Caco-2 (cell line): ENCODE measurements around the gene BABAM2. TPM values are rescaled to one million over a fixed set of nuclear protein-coding genes. Genes with fewer than 3 reads are reported as not detected.

Source experiments
- BruUV-seq: library from RNA; stranded (reverse); fragments of 400-500 nt; replicated peaks from 2 replicates; lab custom pipeline; 2021; lab: Mats Ljungman, UMichigan
- CTCF ChIA-PET: fragments of 300-600 bp; sonication (Branson Sonifier 250); formaldehyde crosslinking; loops from one replicate; lab custom pipeline; 2022; ENCODE audit warnings: antibody characterized with exemption; lab: Charles Lee
- POLR2A ChIA-PET: fragments of 300-600 bp; sonication (Branson Sonifier 250); formaldehyde crosslinking; loops from one replicate; lab custom pipeline; 2022; ENCODE audit warnings: antibody characterized with exemption; lab: Charles Lee
- DNase-seq, 2 experiments: peaks; one replicate each; pipeline versions ENCODE4 v3.0.0 to v3.0.0-alpha.2; 2020 to 2022
- H3K27me3 ChIP-seq: replicated peaks from 2 replicates; pipeline ENCODE4 v1.6.0; 2011; ENCODE audit warnings: low read length; ENCODE audit not compliant: control insufficient read depth, insufficient read depth
- H3K36me3 ChIP-seq: 2 replicates; pipeline ENCODE4 v1.5.1; 2011; ENCODE audit warnings: low read length; ENCODE audit not compliant: control insufficient read depth, insufficient read depth
- H3K4me1 ChIP-seq: fragments of 250-450 bp; sonication (Bioruptor Pico); 2 replicates; pipeline ENCODE4 v1.5.1; 2020; ENCODE audit warnings: mild to moderate bottlenecking
- H3K4me3 ChIP-seq: 2 replicates; pipeline ENCODE4 v1.5.1; 2011; ENCODE audit warnings: low read depth, mild to moderate bottlenecking, control low read depth, low read length
- H3K9me3 ChIP-seq: fragments of 250-450 bp; sonication (Bioruptor Pico); 2 replicates; pipeline ENCODE4 v1.5.1; 2020; ENCODE audit warnings: mild to moderate bottlenecking, moderate library complexity
- H3K27ac Mint-ChIP-seq: one replicate; pipeline ENCODE4 v1.8.0; 2022; ENCODE audit warnings: mixed read lengths; ENCODE audit not compliant: unreplicated experiment
- H3K27me3 Mint-ChIP-seq: one replicate; pipeline ENCODE4 v1.8.0; 2022; ENCODE audit warnings: mixed read lengths; ENCODE audit not compliant: insufficient read depth, unreplicated experiment
- H3K36me3 Mint-ChIP-seq: one replicate; pipeline ENCODE4 v1.8.0; 2022; ENCODE audit warnings: mild to moderate bottlenecking, mixed read lengths; ENCODE audit not compliant: insufficient read depth, unreplicated experiment
- H3K4me1 Mint-ChIP-seq: one replicate; pipeline ENCODE4 v1.8.0; 2022; ENCODE audit warnings: low read depth, mixed read lengths; ENCODE audit not compliant: unreplicated experiment
- H3K4me3 Mint-ChIP-seq: one replicate; pipeline ENCODE4 v1.8.0; 2022; ENCODE audit warnings: mild to moderate bottlenecking, moderate library complexity, mixed read lengths; ENCODE audit not compliant: unreplicated experiment
- H3K9me3 Mint-ChIP-seq: one replicate; pipeline ENCODE4 v1.8.0; 2022; ENCODE audit warnings: mixed read lengths; ENCODE audit not compliant: unreplicated experiment
- intact Hi-C: fragments of 100-400 bp; cut with micrococcal nuclease; formaldehyde crosslinking; loops from one replicate; pipeline ENCODE4 v1.10.0; 2022; ENCODE audit not compliant: unreplicated experiment
- total RNA-seq: library from RNA; stranded (reverse); gene quantifications from 2 replicates; pipeline ENCODE4 v1.2.3, GENCODE V29; 2022
- TF ChIP-seq, protein P1 (sequence below), 2 experiments: fragments of 200-600 bp in 1 of 2; IDR thresholded peaks; 1 replicate in 1 of 2; 2 replicates in 1 of 2; pipeline versions ENCODE4 v1.5.1 to v1.8.0; 2011 to 2022; ENCODE audit warnings: antibody characterized with exemption in 1 of 2, control low read depth in 1 of 2, inconsistent platforms in 1 of 2, low read depth in 1 of 2, low read length in 1 of 2, mild to moderate bottlenecking in 1 of 2, moderate library complexity in 1 of 2; ENCODE audit not compliant: insufficient read depth in 1 of 2, severe bottlenecking in 1 of 2, unreplicated experiment in 1 of 2

BABAM2 gene
- total RNA-seq, 1 experiment from 2014 or later: 57.3 TPM

- Histone ChIP-seq H3K27me3 (no peaks in the 10 kb centered on the region), H3K4me1 (no peaks in the 10 kb centered on the region), H3K36me3 (no peaks in the 10 kb centered on the region), H3K4me3 (no peak overlapping the region), H3K9me3 (no peaks in the 10 kb centered on the region)
- H3K27me3 Mint-ChIP-seq: no peaks in the 10 kb centered on the region
- no peak for DNase-seq
- no peaks in the 10 kb centered on the region for H3K4me1 Mint-ChIP-seq
- TF ChIP-seq, protein P1, sequence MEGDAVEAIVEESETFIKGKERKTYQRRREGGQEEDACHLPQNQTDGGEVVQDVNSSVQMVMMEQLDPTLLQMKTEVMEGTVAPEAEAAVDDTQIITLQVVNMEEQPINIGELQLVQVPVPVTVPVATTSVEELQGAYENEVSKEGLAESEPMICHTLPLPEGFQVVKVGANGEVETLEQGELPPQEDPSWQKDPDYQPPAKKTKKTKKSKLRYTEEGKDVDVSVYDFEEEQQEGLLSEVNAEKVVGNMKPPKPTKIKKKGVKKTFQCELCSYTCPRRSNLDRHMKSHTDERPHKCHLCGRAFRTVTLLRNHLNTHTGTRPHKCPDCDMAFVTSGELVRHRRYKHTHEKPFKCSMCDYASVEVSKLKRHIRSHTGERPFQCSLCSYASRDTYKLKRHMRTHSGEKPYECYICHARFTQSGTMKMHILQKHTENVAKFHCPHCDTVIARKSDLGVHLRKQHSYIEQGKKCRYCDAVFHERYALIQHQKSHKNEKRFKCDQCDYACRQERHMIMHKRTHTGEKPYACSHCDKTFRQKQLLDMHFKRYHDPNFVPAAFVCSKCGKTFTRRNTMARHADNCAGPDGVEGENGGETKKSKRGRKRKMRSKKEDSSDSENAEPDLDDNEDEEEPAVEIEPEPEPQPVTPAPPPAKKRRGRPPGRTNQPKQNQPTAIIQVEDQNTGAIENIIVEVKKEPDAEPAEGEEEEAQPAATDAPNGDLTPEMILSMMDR (IDR thresholded peaks at IDR 0.05; ENCODE audit: insufficient read depth in 1 of 2, low read depth in 1 of 2, low read length in 1 of 2, severe bottlenecking in 1 of 2, unreplicated experiment in 1 of 2): no peak
- BruUV-seq: no TSS peak
- intact Hi-C loops: no loop called here
- CTCF ChIA-PET: no interaction called here
- POLR2A ChIA-PET: no interaction called here
- H3K27ac Mint-ChIP-seq: no peak overlapping the region
- no peaks in the 10 kb centered on the region for H3K9me3 Mint-ChIP-seq
- H3K36me3 Mint-ChIP-seq: peaks cover 6% of the 10 kb centered on the region
- H3K4me3 Mint-ChIP-seq: no peak overlapping the region
Observed at GRCh38 chr2:27902098-27902497, 11.6 kb downstream of the BABAM2 start.

DNA sequence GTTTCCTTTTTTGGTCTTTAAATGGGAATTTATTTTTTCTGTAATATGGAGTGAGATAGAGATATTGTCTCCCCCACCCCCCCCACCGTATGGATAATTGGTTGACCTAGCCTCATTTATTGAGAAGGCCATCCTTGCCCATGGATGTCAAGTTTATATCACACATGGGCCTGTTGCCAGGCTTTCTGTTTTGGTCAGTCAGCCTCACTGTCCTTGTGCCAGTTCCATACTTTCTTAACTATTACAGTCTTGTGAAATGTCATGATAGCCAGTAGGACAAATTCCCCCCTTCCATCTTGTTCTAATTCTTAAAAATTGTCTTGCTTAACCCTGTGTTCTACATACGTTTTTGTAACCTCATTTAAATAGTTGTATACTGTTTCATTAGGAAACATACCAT is 12.5 kb downstream of the BABAM2 start:
- Histone ChIP-seq H3K9me3 (no peaks in the 10 kb centered on the region), H3K4me3 (no peak overlapping the region), H3K36me3 (no peaks in the 10 kb centered on the region), H3K4me1 (no peaks in the 10 kb centered on the region), H3K27me3 (no peaks in the 10 kb centered on the region)
- no peaks in the 10 kb centered on the region for H3K9me3 Mint-ChIP-seq
- no peak overlapping the region for H3K4me3 Mint-ChIP-seq
- intact Hi-C loops: no loop called here
- ChIA-PET CTCF (no interaction called here), POLR2A (no interaction called here)
- BruUV-seq: no TSS peak
- no peak overlapping the region for H3K27ac Mint-ChIP-seq
- no peak for DNase-seq
- no peaks in the 10 kb centered on the region for H3K27me3 Mint-ChIP-seq
- H3K36me3 Mint-ChIP-seq: peaks cover 6% of the 10 kb centered on the region
- TF ChIP-seq, protein P1 (IDR thresholded peaks at IDR 0.05; ENCODE audit: insufficient read depth in 1 of 2, low read depth in 1 of 2, low read length in 1 of 2, severe bottlenecking in 1 of 2, unreplicated experiment in 1 of 2): no peak
- no peaks in the 10 kb centered on the region for H3K4me1 Mint-ChIP-seq

GRCh38 chr2:27903649-27904404 is 13.3 kb downstream of the BABAM2 start:
- CTCF ChIA-PET: no interaction called here
- H3K27ac Mint-ChIP-seq: no peak overlapping the region

More at GRCh38 chr2:27903649-27904404, 13.3 kb downstream of the BABAM2 start:
- POLR2A ChIA-PET: interaction anchor here (0.5 kb wide), 1 partner anchor 14 kb away, joined by 4 read pairs; the partner anchor contains the start of genes BABAM2 and RBKS
- H3K4me1 ChIP-seq: no peaks in the 10 kb centered on the region
- TF ChIP-seq, protein P1 (IDR thresholded peaks at IDR 0.05; ENCODE audit: insufficient read depth in 1 of 2, low read depth in 1 of 2, low read length in 1 of 2, severe bottlenecking in 1 of 2, unreplicated experiment in 1 of 2): no peak
- no peak for DNase-seq
- no TSS peak for BruUV-seq
- no peaks in the 10 kb centered on the region for H3K36me3 ChIP-seq
- Mint-ChIP-seq H3K27me3 (no peaks in the 10 kb centered on the region), H3K4me1 (no peaks in the 10 kb centered on the region), H3K36me3 (peaks cover 6% of the 10 kb centered on the region), H3K4me3 (no peak overlapping the region), H3K9me3 (no peaks in the 10 kb centered on the region)
- no peak overlapping the region for H3K4me3 ChIP-seq
- intact Hi-C loops: no loop called here
- H3K9me3 ChIP-seq: no peaks in the 10 kb centered on the region
- H3K27me3 ChIP-seq: no peaks in the 10 kb centered on the region
